GM18526 (cell line): ENCODE results near the gene ZNF836.

Experiments
- POLR2A ChIP-seq: IDR thresholded peaks from 3 replicates; pipeline ENCODE4 v1.6.1; 2011; ENCODE audit not compliant: insufficient read length; ENCODE audit errors: extremely low read depth

The ZNF836 gene

DNA sequence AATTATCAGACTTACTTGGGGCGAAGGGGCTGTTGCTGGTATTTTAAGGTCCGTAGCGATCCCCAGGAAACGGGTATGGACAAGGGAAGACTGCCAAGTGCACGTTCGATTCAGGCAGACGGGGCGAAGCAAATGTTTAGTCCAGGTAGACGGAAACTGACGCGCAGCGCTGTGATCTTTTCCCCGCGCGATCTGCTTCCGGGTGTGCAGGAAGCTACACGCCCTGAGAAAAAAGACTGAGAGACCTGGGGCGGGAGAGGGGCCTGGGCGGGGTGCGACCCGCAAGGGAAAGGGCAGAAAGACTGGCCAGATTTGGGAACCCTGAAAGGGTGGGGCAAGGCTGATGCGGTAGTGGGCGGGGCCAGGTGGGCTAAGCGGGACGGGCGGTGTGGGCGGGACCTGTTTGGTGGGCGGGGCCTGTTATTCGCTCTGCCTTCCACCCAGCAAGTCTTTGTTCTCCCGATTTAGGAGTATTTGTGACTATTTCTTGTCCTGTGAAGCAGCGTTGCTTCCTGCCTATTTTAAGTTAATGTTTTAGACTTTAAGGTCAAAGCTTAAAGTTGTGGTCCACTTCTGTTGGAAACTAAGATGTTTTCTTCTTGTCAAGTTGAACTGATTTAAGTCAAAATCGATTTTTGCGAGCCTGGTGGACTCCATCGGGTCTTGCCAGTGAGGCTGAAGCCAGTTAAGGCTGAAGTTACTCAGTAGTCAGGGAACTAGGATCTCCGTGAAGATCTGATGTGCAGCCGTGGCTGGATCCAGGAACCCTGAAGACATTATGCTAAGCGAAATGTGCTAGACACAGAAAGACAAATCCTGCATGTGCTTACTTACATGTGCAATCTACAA, at the start of gene ZNF836:
Gene ZNF836 (minus strand): TSS at position 301 of the 849 bp plus-strand sequence. CDS start 3,549 bp downstream, outside the sequence.
- TF ChIP-seq POLR2A, result peak; percentile 55

- TF ChIP-seq POLR2A, result no peak
Measured at GRCh38 chr19:52221031-52221430, 49.6 kb upstream of the ZNF836 start.

GRCh38 chr19:52219611-52220010, 48.2 kb upstream of the ZNF836 start:
- TF ChIP-seq POLR2A, result no peak

DNA sequence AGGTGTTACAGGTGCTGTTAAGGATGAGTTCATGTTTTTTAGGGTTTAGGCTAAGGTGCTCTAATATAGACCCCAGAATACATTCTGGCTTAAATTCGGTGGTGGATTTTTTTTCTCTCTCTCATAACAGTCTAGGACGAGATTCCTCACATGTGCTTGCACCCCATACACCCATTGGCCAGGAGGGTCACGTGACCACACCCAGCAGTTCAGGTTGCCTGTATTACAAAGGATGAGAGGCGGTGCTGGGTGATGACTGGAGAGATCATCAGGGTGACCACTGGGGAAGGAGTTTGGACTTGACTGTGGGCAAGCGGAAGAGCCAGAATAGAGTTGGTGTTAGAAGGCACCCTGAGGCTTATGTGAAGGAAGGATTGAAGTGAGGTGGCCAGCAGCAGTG, 46.2 kb upstream of the ZNF836 start:
- no peak for TF ChIP-seq POLR2A

GRCh38 chr19:52216401-52216800, 45.0 kb upstream of the ZNF836 start:
- no peak for TF ChIP-seq POLR2A

DNA sequence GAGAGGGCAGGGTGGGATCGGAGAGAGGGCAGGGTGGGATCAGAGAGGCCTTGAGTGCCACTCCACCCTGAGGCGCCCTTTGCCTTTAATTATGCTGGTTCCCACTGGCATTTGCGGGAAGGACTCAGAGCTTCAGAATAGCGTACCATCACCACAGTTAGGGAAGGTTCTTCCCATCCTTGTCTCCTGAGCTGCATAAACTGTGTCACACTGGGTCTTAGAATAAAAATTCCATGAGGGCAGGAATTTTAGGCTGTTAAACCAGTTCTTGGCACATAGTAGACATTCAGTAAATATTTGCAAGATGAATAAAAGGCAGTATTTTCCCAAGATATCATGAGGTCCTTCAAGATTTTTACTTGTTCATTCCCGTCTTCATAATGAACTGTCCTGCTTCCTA, 42.8 kb upstream of the ZNF836 start:
- no peak for TF ChIP-seq POLR2A

- no peak for TF ChIP-seq POLR2A
Measured at GRCh38 chr19:52212572-52213255, 41.3 kb upstream of the ZNF836 start.

- TF ChIP-seq POLR2A, result no peak
Measured at GRCh38 chr19:52211926-52212571, 40.6 kb upstream of the ZNF836 start.

- TF ChIP-seq POLR2A, result no peak
Measured at GRCh38 chr19:52211203-52211602, 39.8 kb upstream of the ZNF836 start.

DNA sequence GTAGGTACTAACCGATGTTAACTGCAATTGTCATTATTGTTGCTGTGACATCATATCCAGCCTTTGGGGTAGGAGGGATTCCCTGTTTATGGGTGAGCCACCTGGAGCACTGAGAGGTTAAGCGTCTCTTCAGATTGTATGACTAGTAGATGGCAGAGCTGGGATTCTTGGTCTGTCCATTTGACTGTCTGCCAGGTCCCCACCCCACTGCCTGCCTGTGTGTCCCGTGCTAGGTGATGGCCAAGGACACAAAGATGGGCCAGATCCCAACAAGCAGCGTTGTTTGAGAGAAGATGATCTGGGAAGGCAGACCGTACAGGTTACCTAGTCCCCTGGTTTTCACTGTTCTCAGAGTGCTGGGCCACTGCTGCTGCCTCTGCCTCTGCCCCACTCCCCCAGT, 35.1 kb upstream of the ZNF836 start:
- no peak for TF ChIP-seq POLR2A

GRCh38 chr19:52200044-52200443, 28.6 kb upstream of the ZNF836 start:
- TF ChIP-seq POLR2A, result no peak

- no peak for TF ChIP-seq POLR2A
Measured at GRCh38 chr19:52198678-52199077, 27.3 kb upstream of the ZNF836 start.

GRCh38 chr19:52197964-52198363, 26.5 kb upstream of the ZNF836 start:
- TF ChIP-seq POLR2A, result no peak

- no peak for TF ChIP-seq POLR2A
Measured at GRCh38 chr19:52196256-52196967, 25.0 kb upstream of the ZNF836 start.

DNA sequence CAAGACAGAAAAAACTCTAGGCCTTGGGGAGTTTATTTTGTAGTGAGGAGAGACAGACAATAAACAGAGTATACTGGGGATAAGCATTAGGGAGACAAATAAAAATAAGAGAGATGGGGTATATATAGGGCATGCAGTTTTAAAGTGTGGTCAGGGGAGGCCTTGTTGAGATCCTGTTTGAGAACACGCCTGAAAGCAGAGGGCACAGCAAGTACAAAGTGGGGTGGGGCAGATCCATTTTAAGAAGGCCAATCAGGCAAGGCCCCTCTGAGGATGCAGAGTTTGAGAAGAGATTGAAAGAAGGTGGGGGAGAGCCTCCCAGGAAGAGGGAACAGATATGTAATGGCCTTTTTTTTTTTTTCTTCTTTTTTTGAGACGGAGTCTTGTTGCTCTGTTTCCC, 20.5 kb upstream of the ZNF836 start:
- TF ChIP-seq POLR2A, result no peak
